Muscle of arm (tissue), 12 donors: ENCODE results near the gene SSBP3. TPM values are rescaled to one million over a fixed set of nuclear protein-coding genes. Genes with fewer than 3 reads are reported as not detected.

Experiments
- DNase-seq: peaks from one replicate; pipeline ENCODE4 v3.0.0-alpha.2; 2013
- polyA plus RNA-seq, 12 donors: library from polyadenylated mRNA; unstranded; fragments of 120-200 nt; gene quantifications; one replicate each; pipeline ENCODE4 v1.2.1, GENCODE V29; 2013; ENCODE audit not compliant: insufficient read length in 12 of 12

SSBP3 gene
- polyA plus RNA-seq, 12 donors, result 49.2 to 117 (median 58.9) TPM; not detected in 1

GRCh38 chr1:54331843-54332463 lies 74.2 kb downstream of the SSBP3 start:
- DNase-seq, result no peak

GRCh38 chr1:54331091-54331772 lies 75.0 kb downstream of the SSBP3 start:
- no peak for DNase-seq

- DNase-seq, result no peak
Measured at GRCh38 chr1:54329312-54330003, 76.7 kb downstream of the SSBP3 start.

GRCh38 chr1:54328066-54328636 lies 78.0 kb downstream of the SSBP3 start:
- DNase-seq, result no peak

- no peak for DNase-seq
Measured at GRCh38 chr1:54327386-54328065, 78.7 kb downstream of the SSBP3 start.

GRCh38 chr1:54326543-54327385 lies 79.4 kb downstream of the SSBP3 start:
- DNase-seq, result no peak

GRCh38 chr1:54325703-54326461 lies 80.3 kb downstream of the SSBP3 start:
- DNase-seq, result no peak

GRCh38 chr1:54325284-54325683 lies 80.9 kb downstream of the SSBP3 start:
- no peak for DNase-seq

- DNase-seq, result peak; percentile 71
Measured at GRCh38 chr1:54324251-54325140, 81.7 kb downstream of the SSBP3 start.

- DNase-seq, result no peak
Measured at GRCh38 chr1:54323921-54324250, 82.3 kb downstream of the SSBP3 start.

- DNase-seq, result no peak
Measured at GRCh38 chr1:54323324-54323739, 82.9 kb downstream of the SSBP3 start.

- DNase-seq, result no peak
Measured at GRCh38 chr1:54318246-54318814, 87.9 kb downstream of the SSBP3 start.

GRCh38 chr1:54317084-54317483 lies 89.1 kb downstream of the SSBP3 start:
- no peak for DNase-seq

GRCh38 chr1:54315099-54315498 lies 91.1 kb downstream of the SSBP3 start:
- no peak for DNase-seq

GRCh38 chr1:54314696-54315095 lies 91.5 kb downstream of the SSBP3 start:
- DNase-seq, result no peak

- peak; percentile 83 for DNase-seq
Measured at GRCh38 chr1:54312796-54313316, 93.3 kb downstream of the SSBP3 start.

- no peak for DNase-seq
Measured at GRCh38 chr1:54311506-54311905, 94.7 kb downstream of the SSBP3 start.

- no peak for DNase-seq
Measured at GRCh38 chr1:54310439-54311328, 95.5 kb downstream of the SSBP3 start.
